ENCODE measurements around the gene TGM6.

The TGM6 gene

DNA sequence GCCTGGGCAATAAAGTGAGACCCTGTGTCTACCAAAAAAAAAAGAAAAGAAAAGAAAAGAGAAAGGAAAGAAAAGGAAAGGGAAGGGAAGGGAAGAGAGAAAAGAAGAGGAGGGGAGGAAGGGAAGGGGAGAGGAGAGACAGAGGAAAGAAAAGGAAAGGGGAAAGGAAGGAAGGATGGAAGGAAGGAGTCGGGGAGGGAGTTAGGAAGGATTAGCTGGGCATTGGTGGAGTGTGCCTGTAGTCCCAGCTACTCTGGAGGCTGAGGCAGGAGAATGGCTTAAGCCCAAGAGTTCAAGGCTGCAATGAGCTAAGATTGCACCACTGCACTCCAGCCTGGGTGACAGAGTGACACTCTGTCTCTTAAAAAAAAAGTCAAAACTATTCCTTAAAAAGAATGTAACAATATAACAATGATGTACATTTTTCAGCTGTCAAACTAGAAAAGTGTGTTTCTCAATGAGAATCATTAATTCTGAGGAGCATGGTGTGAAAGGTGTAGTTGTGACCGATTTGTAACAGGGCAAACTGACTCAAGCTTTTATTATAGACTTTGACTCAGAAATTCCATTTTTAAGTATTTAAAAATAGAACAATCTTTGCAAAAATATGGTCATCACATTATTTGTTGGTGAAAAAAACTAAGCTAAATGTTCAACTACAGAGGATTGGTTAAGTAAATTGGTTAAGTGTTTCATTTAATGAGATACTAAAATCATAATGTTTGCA is 75.2 kb downstream of the TGM6 start:
- no peak for DNase-seq (ENCODE audit: low read depth in 3 of 3)

DNA sequence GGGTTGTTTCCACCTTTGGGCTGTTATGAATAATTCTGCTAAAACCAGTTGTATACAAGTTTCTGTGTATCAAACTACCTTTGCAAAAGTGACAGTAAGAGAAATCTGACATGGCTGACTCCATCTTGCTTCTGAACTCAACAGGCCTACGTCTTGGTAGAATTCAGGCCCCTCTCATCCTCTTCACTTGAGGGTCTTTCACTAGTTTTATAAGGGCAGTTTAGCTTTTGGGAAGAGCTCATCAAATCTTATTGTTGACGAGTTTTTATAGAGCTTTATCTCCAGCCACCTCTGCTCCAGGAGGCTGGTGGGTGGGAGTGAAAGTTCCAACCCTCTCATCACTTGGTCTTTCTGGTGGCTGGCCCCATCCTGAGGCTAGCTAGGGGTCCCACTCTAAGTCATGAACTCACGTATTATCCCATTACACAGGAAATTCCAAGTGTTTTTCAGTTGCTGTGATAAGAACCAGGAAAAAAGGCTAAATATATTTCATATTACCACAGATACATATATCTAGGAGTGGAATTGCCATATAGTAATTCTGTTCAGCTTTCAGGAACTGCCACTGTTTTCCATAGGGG is 78.3 kb downstream of the TGM6 start:
- DNase-seq (ENCODE audit: low read depth in 3 of 3), result no peak

DNA sequence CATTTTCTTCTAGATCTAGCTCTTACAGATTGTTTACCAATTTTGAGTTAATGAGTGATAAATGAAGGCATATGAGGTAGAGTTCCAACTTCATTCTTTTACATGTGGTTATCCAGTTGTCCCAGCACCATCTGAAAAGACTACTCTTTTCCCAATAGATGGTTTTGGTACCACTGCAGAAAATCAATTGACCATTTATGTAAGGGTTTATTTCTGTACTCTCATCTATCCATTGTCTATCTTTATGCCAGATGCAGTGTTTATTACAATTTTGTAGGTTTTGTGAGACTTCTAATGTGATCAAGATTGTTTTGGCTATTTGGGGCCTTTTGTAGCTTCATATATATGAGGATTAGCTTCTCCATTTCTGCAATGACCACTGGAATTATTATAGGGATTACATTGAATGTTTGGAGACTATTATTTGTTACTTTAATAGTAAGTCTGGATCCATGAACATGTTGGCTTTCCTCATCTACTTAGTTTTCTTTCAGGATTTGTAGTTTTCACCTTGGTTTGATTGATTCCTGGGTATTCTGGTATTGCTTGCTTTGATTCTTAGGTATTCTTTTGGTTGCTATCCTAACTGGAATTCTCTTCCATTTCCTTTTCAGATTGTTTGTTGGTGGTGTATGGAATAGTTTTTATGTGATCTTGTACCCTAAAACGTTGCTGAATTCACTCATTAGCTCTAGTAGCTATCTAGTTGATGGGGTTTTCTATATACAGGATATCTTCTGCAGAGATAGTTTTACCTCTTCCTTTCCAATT is 79.5 kb downstream of the TGM6 start:
- DNase-seq (ENCODE audit: low read depth in 3 of 3), result no peak

DNA sequence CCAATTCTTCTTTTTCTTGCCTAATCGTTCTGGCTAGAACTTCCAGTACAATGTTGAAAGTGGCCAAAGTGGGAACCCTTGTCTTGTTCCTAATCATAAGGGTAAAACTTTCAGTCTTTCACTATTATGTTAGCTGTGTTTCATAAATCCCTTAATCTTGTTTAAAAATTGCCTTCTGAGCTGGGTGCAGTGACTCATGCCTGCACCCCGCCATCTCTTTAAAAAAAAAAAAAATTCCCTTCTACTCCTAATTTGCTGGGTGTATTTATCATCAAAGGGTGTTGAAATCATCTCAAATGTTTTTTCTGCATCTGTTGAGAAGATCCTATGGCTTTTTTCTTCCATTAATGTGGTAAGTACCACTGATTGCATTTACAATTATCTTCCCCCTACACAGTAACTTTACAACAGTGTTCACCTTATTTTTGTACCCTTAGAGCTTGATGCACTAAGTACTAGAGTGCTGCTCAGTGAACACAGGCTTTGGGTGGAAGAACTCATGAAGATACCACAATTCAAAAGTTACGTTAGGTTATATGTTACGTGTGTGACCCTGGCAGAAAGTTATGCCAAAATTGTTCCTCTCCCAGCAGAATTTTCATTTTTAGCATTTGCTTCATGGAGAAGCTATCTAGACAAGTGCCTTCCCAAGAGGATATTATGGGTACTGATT is 80.2 kb downstream of the TGM6 start:
- no peak for DNase-seq (ENCODE audit: low read depth in 3 of 3)

DNA sequence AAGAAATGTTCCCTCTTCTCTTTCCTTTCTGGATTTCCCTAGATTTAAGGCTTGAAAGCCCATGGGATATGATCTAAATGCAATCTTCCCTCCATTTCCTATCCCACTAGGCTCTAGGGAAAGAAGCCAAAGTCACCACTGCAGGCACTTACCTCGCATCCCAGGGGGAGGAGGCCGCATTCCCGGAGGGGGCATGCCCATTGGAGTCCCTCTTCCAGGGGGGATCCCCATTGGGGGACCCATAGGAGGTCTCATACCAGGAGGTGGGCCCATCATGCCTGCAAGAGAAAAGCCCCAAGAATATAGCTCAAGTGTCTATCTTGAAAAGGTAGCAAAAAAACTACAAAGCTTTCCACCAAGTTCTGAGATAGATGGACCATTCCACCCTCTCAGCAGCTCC is 81.8 kb downstream of the TGM6 start:
- DNase-seq (ENCODE audit: low read depth in 3 of 3), result no peak

DNA sequence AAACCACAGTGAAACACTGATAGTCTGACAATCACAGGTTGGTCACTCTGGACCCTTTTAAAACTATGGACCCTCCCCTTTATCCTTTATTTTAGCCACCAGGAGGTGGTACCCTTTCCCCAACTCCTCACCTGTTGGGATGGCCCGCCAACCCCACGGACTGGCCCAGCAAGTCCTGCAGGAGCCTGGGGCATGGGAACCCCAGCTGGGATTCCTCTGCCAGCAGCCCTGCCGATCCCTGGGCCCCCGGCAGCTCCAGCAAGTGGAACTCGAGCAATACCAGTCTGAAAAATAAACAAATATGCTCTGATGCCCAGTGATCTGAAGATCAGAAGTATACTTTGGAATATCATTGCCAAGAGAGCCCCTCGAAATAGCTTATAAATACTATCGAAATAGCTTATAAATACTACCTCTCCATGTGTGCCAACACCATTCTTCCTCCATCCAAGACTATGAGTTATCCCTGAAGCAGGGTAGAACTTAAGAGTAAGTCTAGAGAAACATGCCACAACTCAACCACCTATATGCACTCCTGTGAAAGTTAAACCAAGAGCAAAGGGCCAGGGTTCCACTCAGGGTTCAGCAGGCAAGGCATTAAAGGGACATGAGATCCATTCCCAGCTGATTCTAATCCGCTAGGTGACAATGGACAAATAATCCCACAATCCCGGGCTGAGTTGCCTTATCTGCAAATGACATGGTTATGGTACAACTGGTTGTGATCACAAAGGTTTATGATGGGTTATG is 83.1 kb downstream of the TGM6 start:
- no peak for DNase-seq (ENCODE audit: low read depth in 3 of 3)

DNA sequence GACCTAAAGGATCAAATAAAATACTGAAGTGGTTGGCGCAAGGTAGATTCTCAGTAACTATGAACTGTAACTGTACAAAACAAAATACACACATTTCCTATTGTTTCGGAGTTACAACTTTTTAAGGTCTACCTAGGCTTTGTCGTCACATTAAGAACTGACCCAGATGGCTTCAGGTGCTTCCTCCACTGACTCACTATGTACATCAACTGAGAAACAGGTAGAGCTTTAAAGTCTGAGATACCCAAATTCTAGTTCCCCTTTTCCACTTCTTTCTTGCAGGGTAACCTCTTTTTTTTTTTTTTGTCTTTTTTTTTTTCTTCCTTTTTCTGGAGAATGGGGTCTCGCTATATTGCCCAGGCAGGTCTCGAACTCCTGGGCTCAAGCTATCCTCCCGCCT is 84.4 kb downstream of the TGM6 start:
- DNase-seq (ENCODE audit: low read depth in 3 of 3), result no peak

DNA sequence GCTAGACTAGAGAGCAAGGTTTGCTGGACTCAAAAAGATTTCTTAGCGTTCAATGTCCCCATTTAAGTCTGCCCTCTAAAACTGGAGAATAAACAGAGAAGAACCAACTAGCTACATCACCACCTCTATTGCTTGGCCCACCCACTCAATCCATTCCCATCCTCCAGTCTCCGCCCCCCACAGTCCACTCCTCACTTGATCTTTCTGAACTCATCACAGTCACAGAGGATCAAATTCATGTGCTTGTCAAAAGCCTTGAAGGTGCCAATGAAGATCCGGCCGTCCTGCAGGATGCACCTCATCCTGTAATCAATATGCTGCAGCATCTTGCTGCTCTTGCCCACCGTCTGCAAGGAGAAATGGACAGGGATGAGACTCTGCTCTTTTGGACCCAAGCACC is 86.7 kb downstream of the TGM6 start:
- no peak for DNase-seq (ENCODE audit: low read depth in 3 of 3)

DNA sequence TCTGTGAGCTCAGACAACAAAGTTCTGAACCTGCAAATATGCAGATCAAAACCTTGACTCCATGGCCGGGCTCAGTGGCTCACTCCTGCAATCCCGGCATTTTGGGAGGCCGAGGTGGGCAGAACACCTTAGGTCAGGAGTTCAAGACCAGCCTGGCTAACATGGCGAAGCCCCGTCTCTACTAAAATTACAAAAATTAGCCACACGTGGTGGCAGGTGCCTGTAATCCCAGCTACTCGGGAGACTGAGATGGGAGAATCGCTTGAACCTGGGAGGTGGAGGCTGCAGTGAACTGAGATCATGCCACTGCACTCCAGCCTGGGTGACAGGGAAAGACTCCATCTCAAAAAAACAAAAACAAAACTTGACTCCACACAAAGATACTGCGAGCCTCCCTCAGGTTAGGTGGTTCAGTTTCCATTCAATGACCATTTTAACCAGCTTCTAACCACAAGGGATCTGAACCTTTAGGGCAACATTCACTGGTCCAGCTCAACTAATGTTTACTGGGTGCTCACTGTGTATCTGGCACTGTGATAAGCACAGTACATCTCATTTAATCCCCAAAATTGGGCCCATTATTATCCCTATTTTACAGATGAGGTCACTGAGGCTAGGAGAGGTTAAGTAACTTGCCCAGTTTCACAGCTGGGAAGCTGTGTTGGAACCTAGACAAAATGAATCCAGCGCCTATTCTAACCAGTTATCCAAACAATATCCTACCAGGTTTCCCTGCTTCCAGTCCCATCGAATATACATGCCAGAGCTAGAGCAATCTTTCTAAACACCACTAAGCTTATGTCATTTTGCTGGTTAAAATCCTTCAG is 88.1 kb downstream of the TGM6 start:
- no peak for DNase-seq (ENCODE audit: low read depth in 3 of 3)

DNA sequence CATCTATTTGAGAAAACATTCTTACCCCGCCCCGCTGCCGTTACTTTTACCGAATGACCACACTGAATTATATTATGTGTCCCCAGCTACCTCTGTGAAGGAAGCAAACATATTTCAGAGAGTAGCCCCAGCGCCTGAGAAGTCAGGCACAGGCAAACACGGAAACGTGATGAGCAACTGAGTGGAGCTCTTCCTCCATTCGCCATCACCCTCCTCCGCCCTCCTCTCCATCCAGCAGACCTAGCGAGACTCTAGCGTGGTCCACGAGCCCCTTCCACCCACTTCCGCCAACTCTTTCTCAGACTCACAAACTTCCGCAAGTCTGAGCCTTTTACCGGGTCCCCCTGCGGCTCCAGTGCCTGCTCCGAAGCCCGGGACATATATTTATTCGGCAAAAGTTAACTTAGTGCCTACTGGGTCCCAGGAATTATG is 89.3 kb downstream of the TGM6 start:
- peak; percentile 28 to 61 (median 37) for DNase-seq (ENCODE audit: low read depth in 3 of 3)

DNA sequence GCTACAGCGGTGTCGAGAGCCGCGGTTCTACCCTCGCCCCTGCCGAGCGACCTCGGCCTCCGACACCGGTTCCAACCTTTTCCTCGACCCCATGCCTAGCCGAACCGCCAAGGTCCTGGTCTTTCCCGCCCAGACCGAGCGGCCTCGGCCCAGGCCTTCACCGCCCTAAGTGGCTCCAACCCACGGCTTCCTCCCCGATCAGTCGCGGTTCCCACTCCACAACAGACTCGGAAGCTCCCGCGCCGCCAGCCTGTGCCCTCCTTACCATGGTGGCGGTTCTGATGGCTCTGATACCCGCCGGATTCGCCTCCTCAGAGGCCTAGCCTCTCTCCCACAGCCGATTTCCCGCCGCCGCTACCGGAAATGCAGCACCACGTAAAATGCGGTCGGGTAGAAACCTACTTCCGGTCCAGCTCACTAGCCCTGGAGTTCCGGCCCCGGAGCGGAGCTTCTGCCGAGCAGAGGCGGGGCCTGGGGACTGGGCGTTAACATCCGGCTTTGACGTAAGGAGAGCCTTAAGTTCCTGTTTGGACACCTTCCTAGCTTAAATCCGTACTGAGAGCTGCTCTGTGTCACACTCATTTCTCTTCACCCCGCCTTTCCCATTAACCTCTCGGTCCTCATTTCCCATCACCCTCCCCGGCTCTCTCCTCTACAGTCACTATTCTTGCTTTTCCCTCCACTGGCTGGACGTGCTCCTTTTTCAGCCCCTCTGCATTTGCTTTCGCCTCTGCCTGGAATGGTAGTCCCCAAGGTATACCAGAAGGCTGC is 89.9 kb downstream of the TGM6 start, which contains the start of gene SNRPB:
Gene SNRPB (minus strand): TSS at position 367 of the 771 bp plus-strand sequence. CDS start 99 bp downstream, at position 268.
- DNase-seq (ENCODE audit: low read depth in 3 of 3), result peak; percentile 94 to 97 (median 95)

DNA sequence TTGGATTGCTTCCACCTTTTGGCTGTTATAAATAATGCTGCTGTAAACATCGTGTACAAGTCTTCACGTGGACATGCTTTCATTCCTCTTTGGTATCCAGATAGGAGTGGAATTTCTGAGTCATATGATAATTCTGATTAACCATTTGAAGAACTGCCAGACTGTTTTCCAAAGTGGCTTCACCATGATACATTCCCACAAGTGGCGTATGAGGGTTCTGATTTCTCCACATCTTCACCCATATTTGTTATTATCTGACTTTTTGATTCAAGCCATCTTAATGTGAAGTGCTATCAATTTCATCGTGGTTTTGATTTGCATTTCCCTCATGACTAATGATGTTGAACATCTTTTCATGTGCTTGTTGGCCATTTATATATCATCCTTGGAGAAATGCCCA is 92.8 kb downstream of the TGM6 start:
- DNase-seq (ENCODE audit: low read depth in 3 of 3), result no peak

DNA sequence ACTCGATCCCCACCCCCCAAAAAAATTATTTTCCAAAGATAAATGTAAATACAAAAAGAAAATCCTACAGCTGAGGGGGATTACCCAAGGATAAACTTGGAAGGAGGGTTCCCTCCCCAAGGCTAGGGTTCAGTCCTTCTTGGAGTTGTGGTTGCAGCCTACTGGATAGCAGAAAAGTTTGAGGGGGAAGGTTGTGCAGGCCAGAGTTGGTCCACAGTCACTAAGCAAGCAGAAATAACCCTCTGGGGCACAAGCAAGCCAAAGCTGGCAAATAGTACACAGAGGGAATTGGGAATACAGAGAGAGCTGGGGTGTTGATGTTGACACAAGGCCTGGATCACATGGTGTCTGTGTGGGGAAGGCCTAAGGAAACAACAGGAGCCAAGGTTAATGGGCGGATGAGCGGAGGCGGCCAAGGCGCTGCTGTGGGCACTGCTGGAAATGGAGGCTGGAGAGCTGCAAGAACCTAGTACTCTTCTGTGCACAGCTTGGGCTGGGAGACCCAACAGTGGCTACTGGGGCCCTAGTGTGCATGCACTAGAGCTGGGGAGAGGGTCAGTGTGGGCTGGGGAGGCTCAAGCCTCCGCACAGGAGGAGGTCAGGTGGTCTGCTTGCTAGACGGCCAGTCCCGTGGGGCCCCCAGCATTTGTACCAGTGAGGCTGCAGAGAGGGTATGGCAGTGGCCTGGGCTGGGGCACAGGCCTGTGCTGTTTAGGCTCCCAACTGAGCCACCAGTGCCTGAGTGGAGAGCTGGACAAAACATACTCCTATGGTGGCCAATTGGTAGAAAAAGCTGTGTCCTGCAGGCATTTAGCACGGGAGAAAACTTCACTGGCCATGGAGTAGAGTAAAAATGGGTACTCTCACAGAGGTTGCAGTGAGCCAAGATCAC is 95.4 kb downstream of the TGM6 start:
- no peak for DNase-seq (ENCODE audit: low read depth in 3 of 3)

DNA sequence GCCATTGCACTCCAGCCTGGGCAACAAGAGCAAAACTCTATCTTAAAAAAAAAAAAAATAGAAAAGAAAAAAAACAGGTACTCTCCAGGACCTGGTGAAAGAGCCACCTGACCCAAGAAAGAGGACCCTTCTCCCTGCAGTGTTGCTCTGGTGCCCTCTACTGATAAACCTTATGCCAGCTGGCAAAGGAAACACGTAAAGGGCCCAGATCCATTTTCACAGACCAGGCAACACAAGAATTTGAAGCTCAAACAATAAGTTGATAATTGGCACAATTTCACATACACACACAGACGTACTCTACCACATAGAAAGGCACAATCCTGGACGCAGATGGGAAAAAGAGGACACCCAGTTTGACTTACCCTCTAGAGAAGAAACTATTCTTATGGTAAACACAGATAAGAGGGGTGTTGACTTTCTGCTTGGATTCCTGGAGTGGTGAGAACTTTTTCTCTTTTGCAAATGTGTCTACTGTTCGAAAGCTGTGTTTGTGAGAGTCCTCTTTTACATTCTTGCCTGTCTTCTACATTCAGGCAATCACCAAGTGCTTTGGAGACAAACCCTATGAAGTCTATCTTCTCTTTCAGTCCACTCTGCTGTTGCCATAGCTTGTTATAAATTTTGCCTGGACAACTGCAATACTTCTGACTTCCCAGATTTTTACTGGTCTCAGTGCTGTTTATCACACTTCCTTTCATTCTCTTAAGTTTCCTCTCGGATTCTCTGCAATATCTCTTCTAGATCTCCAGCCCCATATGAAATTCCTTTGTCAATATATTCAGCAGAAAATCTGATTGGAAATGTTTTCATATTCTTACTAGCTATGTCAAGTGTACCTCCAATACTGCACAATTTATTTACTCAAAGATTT is 96.3 kb downstream of the TGM6 start:
- DNase-seq (ENCODE audit: low read depth in 3 of 3), result no peak

DNA sequence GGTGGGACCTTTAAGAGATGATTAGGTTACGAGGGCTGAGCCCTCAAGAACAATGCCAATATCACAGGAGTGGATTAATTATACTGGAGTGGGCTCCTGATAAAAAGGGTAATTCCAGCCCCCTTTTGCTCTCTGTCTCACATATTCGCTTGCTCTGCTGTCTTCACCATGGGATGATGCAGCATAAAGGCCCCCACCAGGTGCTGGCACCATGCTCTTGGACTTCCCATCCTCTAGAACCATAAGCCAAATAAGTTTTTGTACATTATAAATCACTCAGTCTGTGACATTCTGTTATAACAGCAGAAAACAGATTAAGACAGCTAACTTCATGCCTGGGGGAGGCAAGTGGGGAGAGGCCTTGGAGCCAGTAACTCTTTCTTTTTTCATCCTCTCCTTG is 99.7 kb downstream of the TGM6 start:
- no peak for DNase-seq (ENCODE audit: low read depth in 3 of 3)

All from stimulated activated CD4-positive, alpha-beta T cell treated with anti-CD3 and anti-CD28 coated beads, TNF-alpha, amount 100 ng/mL, for 24 hours (primary cell).